H1 (cell line): Measurements from ENCODE around the gene UPF3B. TPM values are rescaled to one million over a fixed set of nuclear protein-coding genes. Genes with fewer than 3 reads are reported as not detected.

Experiments
- ASH2L ChIP-seq: fragments of 200-600, 300-600 bp; sonication (generic); IDR thresholded peaks from one replicate; pipeline ENCODE4 v1.7.1; 2017; ENCODE audit warnings: low read length
- BCL11A ChIP-seq, 2 experiments: IDR thresholded peaks; one replicate each; pipeline ENCODE4 v1.6.1; 2011; ENCODE audit warnings: low read depth in 2 of 2, low read length in 2 of 2, mild to moderate bottlenecking in 2 of 2
- CHD1 ChIP-seq: IDR thresholded peaks from 2 replicates; pipeline ENCODE4 v1.6.1; 2012; ENCODE audit warnings: low read depth, low read length, improper control_type of control experiment
- GABPA ChIP-seq: IDR thresholded peaks from 2 replicates; pipeline ENCODE4 v1.6.1; 2011; ENCODE audit warnings: mild to moderate bottlenecking, low read length, moderate library complexity, borderline replicate concordance; ENCODE audit not compliant: insufficient read depth
- GTF2F1 ChIP-seq: IDR thresholded peaks from 2 replicates; pipeline ENCODE4 v1.6.1; 2012; ENCODE audit warnings: low read depth, low read length, improper control_type of control experiment, borderline replicate concordance
- HDAC2 ChIP-seq, 2 experiments: fragments of 300-600 bp in 1 of 2; sonication (generic) in 1 of 2; IDR thresholded peaks; 2 replicates each; pipeline ENCODE4 v1.6.1; 2011 to 2012; ENCODE audit warnings: low read depth in 2 of 2, low read length in 2 of 2, mild to moderate bottlenecking in 2 of 2, moderate library complexity in 2 of 2, borderline replicate concordance in 1 of 2, inconsistent platforms in 1 of 2
- SIRT6 ChIP-seq: IDR thresholded peaks from one replicate; pipeline ENCODE4 v1.7.1; 2012; ENCODE audit warnings: low read length, inconsistent platforms
- SRF ChIP-seq: IDR thresholded peaks from 2 replicates; pipeline ENCODE4 v1.6.1; 2011; ENCODE audit warnings: mild to moderate bottlenecking, low read depth, low read length, moderate library complexity
- TBP ChIP-seq: IDR thresholded peaks from 2 replicates; pipeline ENCODE4 v1.6.1; 2011; ENCODE audit warnings: low read depth, low read length, improper control_type of control experiment
- USF2 ChIP-seq: IDR thresholded peaks from 2 replicates; pipeline ENCODE4 v1.6.1; 2011; ENCODE audit warnings: low read length, improper control_type of control experiment
- polyA plus RNA-seq, 7 experiments: library from polyadenylated mRNA; depleted of rRNA in 3 of 7; stranded (reverse) in 5 of 7; unstranded in 2 of 7; fragments of >200 nt in 5 of 7; fragments of 200-250 nt in 2 of 7; gene quantifications; 1 replicate in 5 of 7; 2 replicates in 1 of 7; 4 replicates in 1 of 7; pipeline versions ENCODE4 v1.2.1 to v1.2.3, GENCODE V29; 2011 to 2013; ENCODE audit warnings: missing spikeins in 2 of 7, mixed read lengths in 2 of 7
- total RNA-seq: library from RNA; stranded (reverse); fragmentation: NEBNext Ultra II Directional; extraction: Animal tissue kit (Norgen Biotek cat#: 25700); gene quantifications from 2 replicates; pipeline ENCODE4 v1.2.1, GENCODE V29; 2021
- TF ChIP-seq, protein P1 (sequence below): IDR thresholded peaks from 2 replicates; pipeline ENCODE4 v1.6.1; 2011; ENCODE audit warnings: low read depth, mild to moderate bottlenecking, low read length; ENCODE audit not compliant: insufficient read depth

Gene UPF3B
- total and polyA plus RNA-seq, 2 of the 8 experiments (the other 6 are each of a cell fraction or from before 2014, with no cell fraction given) = 7.8 to 20.9 TPM

- TF ChIP-seq, protein P1, sequence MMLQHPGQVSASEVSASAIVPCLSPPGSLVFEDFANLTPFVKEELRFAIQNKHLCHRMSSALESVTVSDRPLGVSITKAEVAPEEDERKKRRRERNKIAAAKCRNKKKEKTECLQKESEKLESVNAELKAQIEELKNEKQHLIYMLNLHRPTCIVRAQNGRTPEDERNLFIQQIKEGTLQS = no peak
- TF ChIP-seq SRF (no peak), BCL11A (IDR thresholded peaks at IDR 0.05; ENCODE audit: low read depth in 2 of 2, low read length in 2 of 2) (no peak), GTF2F1 (no peak), CHD1 (no peak), GABPA (no peak), USF2 (no peak), SIRT6 (no peak), ASH2L (no peak), HDAC2 (IDR thresholded peaks at IDR 0.05; ENCODE audit: borderline replicate concordance in 1 of 2, low read depth in 2 of 2, low read length in 2 of 2) (no peak), TBP (no peak)
Observed at GRCh38 chrX:119817130-119817690, 35.6 kb downstream of the UPF3B start (continued).
